HG03103 (cell line): Measurements from ENCODE around the gene USB1.
"Not testable (repeated sequence)": the region's sequence is repeated elsewhere in the genome, so short reads cannot be mapped to it uniquely, and the experiment has no call there.

Experiments used
- ATAC-seq: cut with Tn5 transposase; IDR thresholded peaks from one replicate; pipeline ENCODE4 v1.9.1; 2021; ENCODE audit warnings: low read depth; ENCODE audit not compliant: unreplicated experiment

The USB1 gene

DNA sequence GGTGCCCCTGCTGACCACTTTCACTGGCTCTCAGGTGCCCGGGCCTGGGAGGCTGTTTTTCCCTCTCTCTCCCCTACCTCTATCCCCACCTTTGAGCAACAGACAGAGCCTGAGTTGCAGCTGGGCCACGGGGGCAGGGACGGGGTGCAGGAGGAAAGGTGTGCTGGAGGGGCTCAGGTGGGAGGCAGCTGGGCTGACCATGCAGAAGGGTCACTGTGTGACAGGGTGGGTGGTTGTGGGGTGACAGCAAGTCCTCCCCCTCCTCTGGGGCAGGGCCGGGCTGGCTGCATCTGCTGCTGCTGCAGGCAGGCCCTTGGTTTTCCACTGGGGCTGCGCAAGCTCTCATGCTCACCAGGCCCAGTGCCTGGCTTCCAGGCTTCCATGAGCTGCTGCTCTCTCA is 7.3 kb upstream of the USB1 start:
- no peak for ATAC-seq

GRCh38 chr16:57994361-57994760 is 6.8 kb upstream of the USB1 start:
- ATAC-seq, result no peak

- ATAC-seq, result peak; percentile 72
These were observed 6.4 kb upstream of the USB1 start for GRCh38 chr16:57994778-57995177.

DNA sequence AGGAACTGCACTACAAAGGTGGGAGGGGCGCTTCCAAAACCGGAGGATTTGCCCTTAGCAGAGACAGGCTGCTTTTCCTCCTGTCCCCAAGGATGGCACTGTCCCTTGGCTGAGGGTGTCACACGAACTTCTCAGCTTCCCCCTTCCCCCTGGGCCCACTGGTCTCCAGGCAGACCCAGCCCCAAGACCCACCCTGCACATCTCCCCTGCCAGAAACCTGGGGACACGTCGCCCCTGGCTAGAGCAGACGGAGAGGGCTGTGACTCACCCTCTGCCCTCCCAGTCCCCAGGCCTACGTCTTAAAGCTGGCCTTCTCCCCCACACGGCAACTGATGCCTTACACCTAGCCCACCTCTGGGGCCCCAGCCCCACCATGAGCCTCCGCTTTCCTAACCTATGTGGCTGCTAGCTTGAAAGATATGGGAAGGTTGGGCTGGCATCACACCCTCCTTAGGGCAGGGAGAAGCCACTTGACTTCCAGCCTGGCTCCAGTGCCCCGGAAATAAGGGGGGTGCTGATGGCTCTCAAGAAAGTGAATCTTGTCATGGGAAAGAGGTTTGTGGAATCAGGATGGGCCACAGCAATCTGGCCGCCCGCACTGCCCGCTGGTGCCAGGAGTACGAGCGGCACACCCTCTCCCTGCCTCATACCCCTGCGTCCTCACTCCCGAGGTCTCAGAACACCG is 5.3 kb upstream of the USB1 start:
- ATAC-seq, result no peak

DNA sequence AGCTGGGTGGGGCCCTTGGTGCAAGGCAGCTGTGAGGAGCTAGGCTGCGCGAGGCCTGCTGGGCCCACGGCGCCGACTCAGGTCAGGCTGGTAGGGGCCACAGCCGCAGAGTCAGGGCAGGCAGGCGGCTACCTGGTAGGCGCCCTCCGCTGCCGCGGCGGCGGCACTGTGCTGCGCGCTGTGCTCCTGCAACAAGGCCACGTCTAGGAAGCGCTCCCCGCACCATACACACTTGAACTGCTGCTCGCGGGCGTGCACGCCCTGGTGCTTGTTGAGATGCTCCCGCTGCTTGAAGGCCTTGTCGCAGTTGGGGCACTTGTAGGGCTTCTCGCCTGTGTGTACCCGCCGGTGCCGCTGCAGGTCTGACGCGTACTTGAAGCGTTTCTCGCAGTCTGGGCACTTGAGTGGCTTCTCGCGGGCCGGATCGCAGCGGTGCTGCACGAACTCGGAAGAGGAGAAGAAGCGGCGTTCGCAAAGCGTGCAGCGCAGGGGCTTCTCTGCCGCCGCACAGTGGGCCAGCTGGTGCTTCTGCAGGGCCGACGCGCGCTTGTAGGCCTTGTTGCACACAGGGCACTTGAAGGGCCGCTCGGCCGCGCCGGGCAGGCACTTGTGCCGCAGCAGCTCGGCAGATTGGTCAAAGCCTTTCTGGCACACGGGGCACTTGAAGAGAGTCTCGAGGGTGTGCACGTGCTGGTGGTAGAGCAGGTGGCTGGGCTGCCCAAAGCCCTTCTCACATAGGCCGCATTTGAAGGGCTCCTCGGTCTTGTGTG is 4.6 kb upstream of the USB1 start:
- no peak for ATAC-seq

DNA sequence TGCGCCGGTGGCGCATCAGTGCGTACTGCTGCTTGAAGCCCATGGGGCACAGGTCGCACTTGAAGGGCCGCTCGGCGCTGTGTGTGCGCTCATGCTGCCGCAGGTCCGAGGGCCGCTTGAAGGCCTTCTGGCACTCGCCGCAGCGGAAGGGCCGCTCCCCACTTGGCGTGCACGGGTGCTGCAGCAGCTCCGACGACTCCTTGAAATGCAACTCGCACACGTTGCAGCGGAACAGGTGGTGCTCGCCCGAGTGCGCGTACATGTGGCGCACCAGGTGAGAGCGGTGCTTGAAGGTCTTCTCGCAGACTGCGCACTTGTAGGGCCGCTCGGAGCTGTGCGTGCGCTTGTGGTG is 4.1 kb upstream of the USB1 start:
- no peak for ATAC-seq

GRCh38 chr16:57997528-57998265 is 3.5 kb upstream of the USB1 start:
- no peak for ATAC-seq

DNA sequence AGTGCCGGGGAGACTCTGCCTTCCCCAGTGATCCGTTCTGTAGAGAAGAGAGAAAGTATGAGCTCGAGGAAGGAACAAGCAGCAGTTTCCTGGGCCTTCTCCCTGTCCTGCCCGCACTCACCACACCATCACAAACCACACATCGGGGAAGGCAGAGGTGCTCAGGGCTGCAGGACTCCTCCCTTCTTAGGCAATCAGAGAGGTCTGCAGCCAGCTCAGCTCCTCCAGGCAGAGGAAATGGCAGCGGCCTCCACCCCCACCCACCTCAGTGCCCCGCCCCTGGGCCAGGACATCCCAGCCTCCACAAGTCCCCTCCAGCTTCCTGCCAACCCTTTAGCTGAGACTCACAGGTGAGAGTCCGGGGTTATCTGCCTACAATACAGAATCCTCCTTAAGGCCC is 2.7 kb upstream of the USB1 start:
- ATAC-seq, result no peak

- no peak for ATAC-seq
These were observed 2.2 kb upstream of the USB1 start for GRCh38 chr16:57998992-57999365.

DNA sequence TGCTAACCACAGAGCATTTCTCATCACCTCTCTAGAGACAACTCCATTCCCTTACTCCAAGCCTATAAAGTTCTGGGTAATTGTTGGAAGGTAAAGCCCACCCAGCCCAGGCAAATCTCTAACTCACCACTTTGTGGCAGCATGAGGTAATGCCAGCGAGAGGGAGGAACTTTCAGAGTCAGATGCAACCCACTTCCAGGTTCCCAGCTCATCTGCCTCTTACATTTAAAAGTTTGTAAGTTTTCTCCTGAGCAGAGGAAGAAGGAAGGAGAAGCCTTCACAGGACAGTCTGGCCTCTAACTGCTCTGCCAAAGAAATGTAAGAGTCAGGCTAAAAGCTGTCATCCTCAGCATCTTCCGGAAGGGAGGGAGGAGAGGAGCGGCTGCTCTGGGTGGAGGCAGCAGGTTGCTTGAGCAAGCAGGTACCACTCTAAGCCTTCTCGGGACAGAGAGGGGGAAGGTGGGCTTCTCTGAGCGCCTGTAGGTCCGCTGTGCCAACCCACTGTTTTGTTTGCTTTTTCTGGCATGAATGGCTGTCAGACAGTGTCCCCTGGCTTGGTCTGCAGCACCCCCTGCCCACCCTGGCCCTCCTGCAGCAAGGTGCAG is 1.7 kb upstream of the USB1 start:
- ATAC-seq, result no peak

DNA sequence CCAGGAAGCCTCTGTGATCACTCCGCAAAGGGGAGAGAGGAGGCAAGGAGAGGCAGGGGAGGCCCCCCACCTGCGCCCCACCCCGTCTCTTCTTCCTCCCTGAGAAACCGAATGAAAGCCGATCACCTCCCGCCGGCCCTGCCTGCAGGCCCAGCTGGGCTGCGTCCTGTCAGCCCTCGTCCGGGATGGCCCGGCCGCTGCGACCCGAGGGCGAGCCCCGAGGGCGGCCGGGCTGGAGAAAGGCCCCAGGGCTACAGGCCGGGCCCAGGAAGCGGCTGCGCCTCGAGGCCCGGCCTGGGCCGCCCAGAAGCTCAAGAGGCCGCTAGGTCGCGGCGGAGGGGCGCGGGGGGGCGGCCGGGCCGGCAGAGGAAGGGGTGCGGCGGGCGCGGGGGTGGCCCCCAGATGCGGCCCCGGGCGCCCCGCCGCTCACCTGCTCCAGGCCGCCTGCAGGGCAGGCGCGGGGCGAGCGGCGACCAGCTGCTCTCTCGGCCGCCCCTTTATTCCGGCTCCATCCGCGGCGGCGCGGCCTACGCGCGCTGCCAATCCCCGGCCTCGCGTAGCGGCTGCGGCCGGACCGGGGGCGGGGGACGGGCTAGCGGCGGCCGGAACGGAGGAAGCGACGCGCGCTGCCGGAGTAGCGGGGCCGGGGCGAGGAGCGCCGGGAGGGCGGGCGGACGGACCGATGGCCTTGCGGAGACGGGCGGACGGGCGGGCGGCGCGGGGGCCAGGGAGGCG is 1.1 kb upstream of the USB1 start, which contains the start of gene ZNF319:
Gene ZNF319, minus strand, starts transcription at position 702 of the 735 bp plus-strand sequence. CDS start 2,407 bp downstream, outside the sequence.
- ATAC-seq, result peak; percentile 17

DNA sequence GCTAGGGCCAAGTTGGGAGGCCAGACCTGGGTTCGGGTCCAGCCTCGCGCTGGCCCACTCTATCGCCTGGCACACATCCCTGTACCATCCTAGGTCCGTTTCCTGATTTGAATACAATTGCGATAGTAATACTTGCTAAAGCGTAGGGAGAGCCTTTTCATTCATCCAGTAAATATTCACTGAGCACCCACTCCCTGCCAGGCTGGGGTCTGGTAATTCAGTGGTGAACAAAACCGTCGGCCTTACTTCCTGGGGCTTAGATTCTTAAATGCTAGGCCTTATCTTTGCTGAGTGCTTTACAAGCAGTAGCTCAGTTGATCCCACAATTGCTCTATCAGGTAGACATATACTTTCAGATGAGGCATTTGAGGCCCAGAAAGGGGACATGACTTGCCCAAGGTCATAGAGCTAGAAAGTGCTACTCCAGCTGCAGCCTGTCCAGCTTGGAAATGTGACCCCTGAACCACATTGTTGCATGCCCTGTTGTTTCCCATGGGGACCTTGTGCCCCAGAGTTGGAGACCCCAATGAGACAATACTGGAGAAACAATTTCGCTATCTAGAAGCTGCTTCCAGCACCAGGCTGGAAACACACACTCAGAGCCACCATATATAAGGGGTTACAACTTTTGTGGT is 691 bp downstream of the USB1 start:
- ATAC-seq, result no peak

GRCh38 chr16:58002416-58002800 is 1.2 kb downstream of the USB1 start:
- ATAC-seq, result no peak

DNA sequence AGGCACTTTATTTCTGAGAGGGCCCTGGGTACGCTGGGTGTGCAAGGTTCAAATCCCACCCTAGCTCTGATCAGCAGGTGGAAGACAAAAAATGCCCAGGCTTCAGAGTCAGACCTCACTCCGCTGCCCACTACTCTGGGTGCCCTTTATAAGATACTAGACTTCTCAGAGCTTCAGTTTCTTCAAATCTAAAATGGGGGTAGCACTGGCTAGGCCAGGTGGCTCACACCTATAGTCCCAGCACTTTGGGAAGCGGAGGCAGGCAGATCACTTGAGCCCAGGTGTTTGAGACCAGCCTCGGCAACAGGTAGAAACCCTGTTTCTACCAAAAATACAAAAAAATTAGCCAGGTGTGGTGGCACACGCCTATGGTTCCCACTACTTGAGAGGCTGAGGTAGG is 1.7 kb downstream of the USB1 start:
- no peak for ATAC-seq

- ATAC-seq, result not testable (repeated sequence)
These were observed 3.5 kb downstream of the USB1 start for GRCh38 chr16:58004736-58005135.

DNA sequence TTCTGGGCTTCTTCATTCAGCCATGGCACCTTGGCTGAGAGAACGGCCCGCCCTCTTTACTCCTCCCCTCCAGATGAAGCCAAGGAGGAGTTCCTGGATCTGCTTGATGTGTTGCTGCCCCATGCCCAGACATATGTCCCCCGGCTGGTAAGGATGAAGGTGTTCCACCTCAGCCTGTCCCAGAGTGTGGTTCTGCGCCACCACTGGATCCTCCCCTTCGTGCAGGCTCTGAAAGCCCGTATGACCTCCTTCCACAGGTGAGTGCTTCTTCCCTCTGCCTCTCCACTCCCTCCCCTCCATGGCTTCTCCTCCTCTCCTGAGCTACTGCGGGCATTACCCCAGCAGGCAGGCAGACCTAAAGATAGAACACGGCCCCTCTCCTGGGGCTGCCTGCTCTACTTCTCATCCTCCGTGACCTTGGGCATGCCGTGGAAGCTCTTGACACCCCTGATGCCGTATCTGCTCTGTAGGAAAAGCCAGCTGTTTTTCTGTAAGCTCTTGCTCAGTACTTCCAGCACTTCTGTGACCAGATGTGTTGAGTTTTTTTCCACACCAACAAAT is 8.7 kb downstream of the USB1 start:
- ATAC-seq, result no peak

DNA sequence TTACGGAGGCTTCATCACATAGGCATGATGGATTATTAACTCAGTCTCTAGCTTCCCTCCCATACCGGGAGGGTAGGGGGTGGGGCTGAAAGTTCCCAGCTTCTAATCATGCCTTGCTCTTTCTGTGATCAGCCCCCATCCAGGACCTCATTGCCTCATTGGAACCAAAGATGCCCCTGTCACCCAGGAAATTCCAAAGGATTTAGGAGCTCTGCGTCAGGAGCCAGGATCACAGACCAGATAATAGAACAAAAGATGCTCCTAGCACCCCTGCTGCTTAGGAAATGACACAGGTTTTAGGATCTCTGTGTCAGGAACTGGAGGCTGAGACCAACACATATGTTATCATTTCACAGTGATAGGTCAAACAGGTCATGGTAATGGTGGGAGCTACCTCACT is 9.7 kb downstream of the USB1 start:
- ATAC-seq, result no peak

DNA sequence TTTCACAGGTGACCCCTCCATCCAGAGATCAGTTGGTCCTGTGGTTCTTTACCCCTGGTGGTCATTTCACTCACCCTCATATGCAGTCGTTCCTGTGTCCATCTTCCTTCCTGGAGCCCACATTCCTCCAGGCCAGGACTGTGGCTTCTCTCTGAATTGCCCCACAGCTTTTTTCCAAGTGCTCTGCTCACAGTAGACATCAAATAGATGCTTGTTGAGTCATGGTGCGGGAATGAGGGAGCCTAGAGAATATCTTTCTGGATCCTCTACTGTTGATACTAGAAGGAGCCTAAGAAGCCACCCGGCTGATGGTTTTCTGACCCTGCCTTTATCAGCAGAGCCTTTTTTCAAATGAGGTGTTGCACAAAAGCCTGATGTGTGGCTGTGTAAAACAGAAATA is 10.4 kb downstream of the USB1 start:
- ATAC-seq, result no peak

DNA sequence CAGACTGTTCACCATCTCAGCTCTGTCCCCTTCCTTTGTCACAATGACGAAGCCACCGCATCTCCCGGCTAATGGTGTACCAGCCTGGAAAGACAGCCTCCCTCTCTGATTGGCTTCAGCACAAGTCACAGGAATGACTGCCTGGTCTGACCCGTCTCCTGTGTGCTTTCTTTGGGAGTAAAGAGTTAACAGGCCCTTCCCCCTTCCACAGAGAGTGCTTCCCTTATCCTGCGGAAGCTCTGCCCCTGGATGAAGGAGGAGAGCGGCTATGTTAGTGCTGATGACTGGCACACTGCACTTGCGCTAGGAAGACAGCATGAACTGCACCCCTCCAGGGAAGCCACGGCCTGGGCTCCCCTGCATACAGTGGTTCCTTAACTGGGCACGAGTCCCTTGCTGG is 11.3 kb downstream of the USB1 start:
- no peak for ATAC-seq
